GM10248 (cell line): Measurements from ENCODE around the gene TUBGCP6.

Source experiments
- CTCF ChIA-PET: fragments of 300-600 bp; sonication (Branson Sonifier 250); formaldehyde crosslinking; extraction: SDS; loops from one replicate; lab custom pipeline; 2021; ENCODE audit warnings: antibody characterized with exemption; lab: Yijun Ruan, JAX
- POLR2A ChIA-PET: fragments of 350-650 bp; sonication (Branson Sonifier 250); formaldehyde crosslinking; extraction: SDS; loops from one replicate; lab custom pipeline; 2020; ENCODE audit warnings: antibody characterized with exemption; lab: Yijun Ruan, JAX
- DNase-seq: peaks from one replicate; pipeline ENCODE4 v3.0.0; 2012; ENCODE audit errors: extremely low spot score
- CTCF ChIP-seq: IDR thresholded peaks from 2 replicates; pipeline ENCODE4 v1.5.1; 2012; ENCODE audit warnings: mild to moderate bottlenecking, low read depth; ENCODE audit errors: extremely low read depth, missing control alignments, control extremely low read depth

TUBGCP6 gene

GRCh38 chr22:50182176-50183081, 62.4 kb downstream of the TUBGCP6 start:
- CTCF ChIA-PET, result no interaction called here

GRCh38 chr22:50180727-50181521, 63.9 kb downstream of the TUBGCP6 start:
- POLR2A ChIA-PET, result no interaction called here
- no peak for TF ChIP-seq CTCF
- CTCF ChIA-PET, result interaction anchor here (0.8 kb wide), 1 partner anchor 38 kb away, joined by 3 read pairs; no protein-coding TSS in a partner anchor
- DNase-seq, result no peak

More at GRCh38 chr22:50182176-50183081, 62.4 kb downstream of the TUBGCP6 start:
- no peak for DNase-seq
- POLR2A ChIA-PET, result no interaction called here
- no peak for TF ChIP-seq CTCF

GRCh38 chr22:50179937-50180726, 64.7 kb downstream of the TUBGCP6 start:
- POLR2A ChIA-PET, result no interaction called here
- no peak for TF ChIP-seq CTCF
- CTCF ChIA-PET, result interaction anchor here (0.8 kb wide), 1 partner anchor 38 kb away, joined by 3 read pairs; no protein-coding TSS in a partner anchor
- no peak for DNase-seq

GRCh38 chr22:50178871-50179869, 65.7 kb downstream of the TUBGCP6 start:
- POLR2A ChIA-PET, result no interaction called here
- CTCF ChIA-PET, result no interaction called here
- DNase-seq, result no peak

GRCh38 chr22:50178471-50178864, 66.4 kb downstream of the TUBGCP6 start:
- POLR2A ChIA-PET, result no interaction called here
- TF ChIP-seq CTCF, result no peak
- CTCF ChIA-PET, result no interaction called here

More at GRCh38 chr22:50178871-50179869, 65.7 kb downstream of the TUBGCP6 start:
- TF ChIP-seq CTCF, result no peak

More at GRCh38 chr22:50178471-50178864, 66.4 kb downstream of the TUBGCP6 start:
- no peak for DNase-seq
